ENCODE results near the gene FGF18. TPM values are rescaled to one million over a fixed set of nuclear protein-coding genes. Genes with fewer than 3 reads are reported as not detected.

FGF18 gene
- total and polyA plus RNA-seq, 9 of the 15 experiments (the other 6 are each of a cell fraction or from before 2014, with no cell fraction given) = 0.05 to 0.18 (median 0.11) TPM; not detected in 6

DNA sequence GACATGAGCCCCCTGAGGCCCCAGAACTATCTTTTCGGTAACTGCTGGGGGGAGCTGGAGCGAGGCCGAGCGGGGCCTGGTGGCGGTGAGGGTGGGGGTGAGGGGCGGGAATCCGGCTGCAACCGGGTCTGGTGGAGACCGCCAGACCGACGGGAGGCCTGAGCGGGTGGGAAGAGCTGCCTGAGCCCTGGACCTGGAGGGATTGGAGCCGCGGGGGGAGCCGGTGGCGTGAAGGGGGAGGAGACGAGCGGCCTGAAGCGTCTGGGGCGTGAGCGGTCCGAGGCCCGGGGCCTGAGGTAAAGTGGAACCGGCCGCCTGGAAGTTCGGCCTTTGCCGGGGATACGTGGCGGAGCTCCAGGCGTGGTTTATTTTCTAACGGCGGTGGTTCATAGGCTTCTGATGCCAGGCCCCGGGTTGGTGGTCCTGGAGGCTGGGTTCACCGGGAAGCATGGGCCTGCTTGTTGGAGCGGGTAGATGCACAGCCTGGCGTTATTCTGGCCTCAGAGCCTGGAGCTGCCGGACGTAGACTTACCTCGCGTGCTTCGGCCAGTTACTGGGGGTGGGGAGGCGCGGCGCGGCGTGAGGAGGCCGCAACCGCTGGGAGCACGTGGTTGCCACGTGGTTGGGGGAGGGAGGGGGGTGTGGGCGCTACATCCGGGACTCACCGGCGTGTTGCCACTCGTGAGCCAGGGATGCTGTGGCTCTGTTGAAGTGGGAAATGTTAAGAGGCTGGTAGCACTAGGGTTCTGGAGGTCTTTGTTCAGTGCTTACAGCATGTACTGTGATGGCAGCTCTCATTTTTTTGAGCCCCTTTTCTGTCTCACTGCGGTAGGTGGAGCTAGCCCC is 31.3 kb upstream of the FGF18 start (continued):
- TF ChIP-seq, protein P1, sequence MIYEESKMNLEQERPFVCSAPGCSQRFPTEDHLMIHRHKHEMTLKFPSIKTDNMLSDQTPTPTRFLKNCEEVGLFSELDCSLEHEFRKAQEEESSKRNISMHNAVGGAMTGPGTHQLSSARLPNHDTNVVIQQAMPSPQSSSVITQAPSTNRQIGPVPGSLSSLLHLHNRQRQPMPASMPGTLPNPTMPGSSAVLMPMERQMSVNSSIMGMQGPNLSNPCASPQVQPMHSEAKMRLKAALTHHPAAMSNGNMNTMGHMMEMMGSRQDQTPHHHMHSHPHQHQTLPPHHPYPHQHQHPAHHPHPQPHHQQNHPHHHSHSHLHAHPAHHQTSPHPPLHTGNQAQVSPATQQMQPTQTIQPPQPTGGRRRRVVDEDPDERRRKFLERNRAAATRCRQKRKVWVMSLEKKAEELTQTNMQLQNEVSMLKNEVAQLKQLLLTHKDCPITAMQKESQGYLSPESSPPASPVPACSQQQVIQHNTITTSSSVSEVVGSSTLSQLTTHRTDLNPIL (CRISPR knock-in tag; IDR thresholded peaks at IDR 0.05) = no peak
- TF ChIP-seq DNMT1 (IDR thresholded peaks at IDR 0.05) (no peak), ZNF324 (CRISPR knock-in tag; IDR thresholded peaks at IDR 0.05) (no peak), CREM (IDR thresholded peaks at IDR 0.05; ENCODE audit: low read depth) (peak; percentile 62), YBX1 (IDR thresholded peaks at IDR 0.05) (no peak), PHB2 (IDR thresholded peaks at IDR 0.05; ENCODE audit: low read depth) (no peak), HDAC1 (IDR thresholded peaks at IDR 0.05) (peak; percentile 86 to 99; a peak in 3 of 4 replicates), KLF1 (tag; IDR thresholded peaks at IDR 0.05) (no peak), ZNF41 (CRISPR knock-in tag; conservative IDR thresholded peaks at IDR 0.05) (no peak), ZNF586 (CRISPR knock-in tag; conservative IDR thresholded peaks at IDR 0.05) (no peak), EP400 (IDR thresholded peaks at IDR 0.05) (peak; percentile 95), SOX6 (IDR thresholded peaks at IDR 0.05) (no peak), WHSC1 (IDR thresholded peaks at IDR 0.05; ENCODE audit: low read length) (no peak), KLF13 (tag; IDR thresholded peaks at IDR 0.05; ENCODE audit: borderline replicate concordance, low read depth) (peak; percentile 92), CREBBP (IDR thresholded peaks at IDR 0.05; ENCODE audit: low read depth, low read length) (no peak), XRCC5 (IDR thresholded peaks at IDR 0.05; ENCODE audit: low read depth, low read length) (no peak), STAG1 (CRISPR knock-in tag; IDR thresholded peaks at IDR 0.05; ENCODE audit: borderline replicate concordance) (no peak), HMGN3 (IDR thresholded peaks at IDR 0.05; ENCODE audit: borderline replicate concordance, extremely low read depth, insufficient read length, low read depth, low read length) (no peak), ZNF165 (CRISPR knock-in tag; IDR thresholded peaks at IDR 0.05; ENCODE audit: borderline replicate concordance) (no peak), MTA3 (IDR thresholded peaks at IDR 0.05; ENCODE audit: borderline replicate concordance) (no peak), ZFP1 (CRISPR knock-in tag; IDR thresholded peaks at IDR 0.05) (no peak)
- TF ChIP-seq, protein P2, sequence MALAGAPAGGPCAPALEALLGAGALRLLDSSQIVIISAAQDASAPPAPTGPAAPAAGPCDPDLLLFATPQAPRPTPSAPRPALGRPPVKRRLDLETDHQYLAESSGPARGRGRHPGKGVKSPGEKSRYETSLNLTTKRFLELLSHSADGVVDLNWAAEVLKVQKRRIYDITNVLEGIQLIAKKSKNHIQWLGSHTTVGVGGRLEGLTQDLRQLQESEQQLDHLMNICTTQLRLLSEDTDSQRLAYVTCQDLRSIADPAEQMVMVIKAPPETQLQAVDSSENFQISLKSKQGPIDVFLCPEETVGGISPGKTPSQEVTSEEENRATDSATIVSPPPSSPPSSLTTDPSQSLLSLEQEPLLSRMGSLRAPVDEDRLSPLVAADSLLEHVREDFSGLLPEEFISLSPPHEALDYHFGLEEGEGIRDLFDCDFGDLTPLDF (CRISPR knock-in tag; IDR thresholded peaks at IDR 0.05) = peak; percentile 77
